ENCODE results near the gene TUT4. TPM values are rescaled to one million over a fixed set of nuclear protein-coding genes. Genes with fewer than 3 reads are reported as not detected.

The TUT4 gene
- total and polyA plus RNA-seq, 2 donors (not counting 3 experiments of a cell fraction or from before 2014, with no cell fraction given) = 24.7 to 41.2 TPM

DNA sequence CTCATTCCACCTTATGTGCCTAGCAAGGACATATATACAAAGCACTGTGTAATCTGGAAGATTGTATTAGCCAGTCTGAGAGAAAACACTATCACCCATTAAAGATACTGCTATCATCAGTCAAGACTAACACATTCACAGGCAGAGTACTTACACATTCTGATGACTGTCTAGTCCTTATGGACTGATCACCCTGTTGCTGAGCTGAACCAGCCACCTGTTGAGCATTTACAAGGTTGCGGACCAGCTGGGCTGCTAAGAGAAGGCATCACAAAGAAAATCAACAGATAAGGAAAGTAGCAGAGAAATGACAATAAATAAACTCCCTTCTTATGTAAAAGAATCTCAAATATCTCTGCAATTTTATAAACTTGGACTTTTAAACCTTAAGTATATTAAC lies 117.7 kb downstream of the TUT4 start:
- no peak for FAIRE-seq
- TF ChIP-seq MYC (IDR thresholded peaks at IDR 0.05; ENCODE audit: low read depth, low read length) (no peak), POLR2AphosphoS5 (IDR thresholded peaks at IDR 0.05; ENCODE audit: insufficient read depth, low read depth, low read length) (no peak), FOS (IDR thresholded peaks at IDR 0.05; ENCODE audit: borderline replicate concordance, insufficient read depth, low read length) (no peak), JUN (IDR thresholded peaks at IDR 0.05; ENCODE audit: borderline replicate concordance, insufficient read depth, insufficient read length, low read depth) (no peak), GATA2 (IDR thresholded peaks at IDR 0.05; ENCODE audit: insufficient read depth, insufficient read length, low read depth, low read length) (no peak), POLR2A (IDR thresholded peaks at IDR 0.05; ENCODE audit: low read depth, low read length) (no peak), EZH2 (IDR thresholded peaks at IDR 0.05; ENCODE audit: borderline replicate concordance, low read depth, low read length, severe bottlenecking) (no peak)
- TF ChIP-seq, protein P1, sequence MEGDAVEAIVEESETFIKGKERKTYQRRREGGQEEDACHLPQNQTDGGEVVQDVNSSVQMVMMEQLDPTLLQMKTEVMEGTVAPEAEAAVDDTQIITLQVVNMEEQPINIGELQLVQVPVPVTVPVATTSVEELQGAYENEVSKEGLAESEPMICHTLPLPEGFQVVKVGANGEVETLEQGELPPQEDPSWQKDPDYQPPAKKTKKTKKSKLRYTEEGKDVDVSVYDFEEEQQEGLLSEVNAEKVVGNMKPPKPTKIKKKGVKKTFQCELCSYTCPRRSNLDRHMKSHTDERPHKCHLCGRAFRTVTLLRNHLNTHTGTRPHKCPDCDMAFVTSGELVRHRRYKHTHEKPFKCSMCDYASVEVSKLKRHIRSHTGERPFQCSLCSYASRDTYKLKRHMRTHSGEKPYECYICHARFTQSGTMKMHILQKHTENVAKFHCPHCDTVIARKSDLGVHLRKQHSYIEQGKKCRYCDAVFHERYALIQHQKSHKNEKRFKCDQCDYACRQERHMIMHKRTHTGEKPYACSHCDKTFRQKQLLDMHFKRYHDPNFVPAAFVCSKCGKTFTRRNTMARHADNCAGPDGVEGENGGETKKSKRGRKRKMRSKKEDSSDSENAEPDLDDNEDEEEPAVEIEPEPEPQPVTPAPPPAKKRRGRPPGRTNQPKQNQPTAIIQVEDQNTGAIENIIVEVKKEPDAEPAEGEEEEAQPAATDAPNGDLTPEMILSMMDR (IDR thresholded peaks at IDR 0.05; ENCODE audit: extremely low read depth in 1 of 2, insufficient read depth in 1 of 2, low read depth in 1 of 2, low read length in 2 of 2) = no peak
- TF ChIP-seq, protein P2, sequence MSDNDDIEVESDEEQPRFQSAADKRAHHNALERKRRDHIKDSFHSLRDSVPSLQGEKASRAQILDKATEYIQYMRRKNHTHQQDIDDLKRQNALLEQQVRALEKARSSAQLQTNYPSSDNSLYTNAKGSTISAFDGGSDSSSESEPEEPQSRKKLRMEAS (IDR thresholded peaks at IDR 0.05; ENCODE audit: insufficient read depth, insufficient read length) = no peak
- dilution Hi-C loops (cut with MboI; ENCODE audit: extremely low pct_ligation_motif_present, low sequenced_read_pairs) = no loop called here
- no peak for DNase-seq (ENCODE audit: low read depth, low spot score)
- H3K4me2 ChIP-seq (ENCODE audit: insufficient read depth, low read length) = no peak overlapping the region
- no peaks in the 10 kb centered on the region for H4K20me1 ChIP-seq (replicated peaks; ENCODE audit: control insufficient read depth, extremely low read depth, insufficient read depth, low read length)
- no peak overlapping the region for H3K27ac ChIP-seq (ENCODE audit: insufficient read depth, low read depth, low read length)
- no peaks in the 10 kb centered on the region for H3K79me2 ChIP-seq (ENCODE audit: control insufficient read depth, insufficient read depth, low read length)
- no peaks in the 10 kb centered on the region for H3K27me3 ChIP-seq (ENCODE audit: control insufficient read depth in 2 of 2, insufficient read depth in 2 of 2, low read length in 2 of 2)
- no peaks in the 10 kb centered on the region for H3K4me1 ChIP-seq (ENCODE audit: control insufficient read depth, extremely low read depth, insufficient read depth, low read length)
- no peaks in the 10 kb centered on the region for H3K9me1 ChIP-seq (replicated peaks; ENCODE audit: control insufficient read depth, extremely low read depth, insufficient read depth, low read length)
- H3K36me3 ChIP-seq (ENCODE audit: control insufficient read depth in 2 of 2, extremely low read depth in 1 of 2, insufficient read depth in 2 of 2, low read length in 2 of 2) = peaks cover 5 to 8% of the 10 kb centered on the region in 2 experiments
- no peak overlapping the region for H3K4me3 ChIP-seq (replicated peaks in 1 of 3; ENCODE audit: insufficient read depth in 1 of 3, low read depth in 1 of 3, low read length in 3 of 3)
- CTCF ChIA-PET = no interaction called here
- no peak overlapping the region for H3K9ac ChIP-seq (replicated peaks; ENCODE audit: extremely low read depth, insufficient read depth, low read length)
- intact Hi-C loops (cut with micrococcal nuclease) = no loop called here
- POLR2A ChIA-PET = no interaction called here
- H2AFZ ChIP-seq (ENCODE audit: low read depth, low read length) = no peak overlapping the region
- no peaks in the 10 kb centered on the region for H3K9me3 ChIP-seq (replicated peaks; ENCODE audit: control insufficient read depth, insufficient read depth, low read length)
- BruUV-seq (replicated peaks) = no TSS peak

Data from endothelial cell of umbilical vein (primary cell).